ENCODE measurements around the gene SPOCK1.
A peak's percentile ranks its signal among the peaks of the same experiment; 100 is the strongest.
"Not testable (repeated sequence)": the region's sequence is repeated elsewhere in the genome, so short reads cannot be mapped to it uniquely, and the experiment has no call there.

SPOCK1 gene

GRCh38 chr5:137498736-137499505 lies at the start of gene SPOCK1:
SPOCK1 (minus strand) TSS chr5:137499326.
- peak; percentile 55 for DNase-seq (ENCODE audit: low read depth)

GRCh38 chr5:137545956-137546355 lies 46.8 kb upstream of the SPOCK1 start:
- no peak for DNase-seq (ENCODE audit: low read depth)

GRCh38 chr5:137535449-137535848 lies 36.3 kb upstream of the SPOCK1 start:
- DNase-seq (ENCODE audit: low read depth), result not testable (repeated sequence)

GRCh38 chr5:137533963-137534362 lies 34.8 kb upstream of the SPOCK1 start:
- no peak for DNase-seq (ENCODE audit: low read depth)

GRCh38 chr5:137531266-137531665 lies 32.1 kb upstream of the SPOCK1 start:
- no peak for DNase-seq (ENCODE audit: low read depth)

GRCh38 chr5:137521246-137521645 lies 22.1 kb upstream of the SPOCK1 start:
- no peak for DNase-seq (ENCODE audit: low read depth)

- DNase-seq (ENCODE audit: low read depth), result no peak
These were observed 17.8 kb upstream of the SPOCK1 start for GRCh38 chr5:137516961-137517360.

GRCh38 chr5:137516251-137516797 lies 17.2 kb upstream of the SPOCK1 start:
- no peak for DNase-seq (ENCODE audit: low read depth)

- no peak for DNase-seq (ENCODE audit: low read depth)
These were observed 16.1 kb upstream of the SPOCK1 start for GRCh38 chr5:137515238-137515637.

- no peak for DNase-seq (ENCODE audit: low read depth)
These were observed 11.5 kb upstream of the SPOCK1 start for GRCh38 chr5:137510671-137511070.

GRCh38 chr5:137507150-137507549 lies 8.0 kb upstream of the SPOCK1 start:
- no peak for DNase-seq (ENCODE audit: low read depth)

GRCh38 chr5:137506296-137506695 lies 7.2 kb upstream of the SPOCK1 start:
- no peak for DNase-seq (ENCODE audit: low read depth)

- no peak for DNase-seq (ENCODE audit: low read depth)
These were observed 5.8 kb upstream of the SPOCK1 start for GRCh38 chr5:137504916-137505315.

- DNase-seq (ENCODE audit: low read depth), result no peak
These were observed 4.3 kb upstream of the SPOCK1 start for GRCh38 chr5:137503456-137503855.

- DNase-seq (ENCODE audit: low read depth), result no peak
These were observed 3.5 kb upstream of the SPOCK1 start for GRCh38 chr5:137502632-137503031.

- DNase-seq (ENCODE audit: low read depth), result no peak
These were observed 2.8 kb upstream of the SPOCK1 start for GRCh38 chr5:137501846-137502406.

GRCh38 chr5:137501226-137501625 lies 2.1 kb upstream of the SPOCK1 start:
- DNase-seq (ENCODE audit: low read depth), result no peak

- DNase-seq (ENCODE audit: low read depth), result no peak
These were observed 1.6 kb upstream of the SPOCK1 start for GRCh38 chr5:137500615-137501225.

- DNase-seq (ENCODE audit: low read depth), result not testable (repeated sequence)
These were observed 351 bp upstream of the SPOCK1 start for GRCh38 chr5:137499506-137499847.

GRCh38 chr5:137498301-137498735 lies 808 bp downstream of the SPOCK1 start:
- no peak for DNase-seq (ENCODE audit: low read depth)

GRCh38 chr5:137497396-137498290 lies 1.5 kb downstream of the SPOCK1 start:
- no peak for DNase-seq (ENCODE audit: low read depth)

GRCh38 chr5:137496919-137497318 lies 2.2 kb downstream of the SPOCK1 start:
- no peak for DNase-seq (ENCODE audit: low read depth)
